ENCODE data around the gene CRYBG2.
"Not testable (repeated sequence)": the region's sequence is repeated elsewhere in the genome, so short reads cannot be mapped to it uniquely, and the experiment has no call there.

The CRYBG2 gene

DNA sequence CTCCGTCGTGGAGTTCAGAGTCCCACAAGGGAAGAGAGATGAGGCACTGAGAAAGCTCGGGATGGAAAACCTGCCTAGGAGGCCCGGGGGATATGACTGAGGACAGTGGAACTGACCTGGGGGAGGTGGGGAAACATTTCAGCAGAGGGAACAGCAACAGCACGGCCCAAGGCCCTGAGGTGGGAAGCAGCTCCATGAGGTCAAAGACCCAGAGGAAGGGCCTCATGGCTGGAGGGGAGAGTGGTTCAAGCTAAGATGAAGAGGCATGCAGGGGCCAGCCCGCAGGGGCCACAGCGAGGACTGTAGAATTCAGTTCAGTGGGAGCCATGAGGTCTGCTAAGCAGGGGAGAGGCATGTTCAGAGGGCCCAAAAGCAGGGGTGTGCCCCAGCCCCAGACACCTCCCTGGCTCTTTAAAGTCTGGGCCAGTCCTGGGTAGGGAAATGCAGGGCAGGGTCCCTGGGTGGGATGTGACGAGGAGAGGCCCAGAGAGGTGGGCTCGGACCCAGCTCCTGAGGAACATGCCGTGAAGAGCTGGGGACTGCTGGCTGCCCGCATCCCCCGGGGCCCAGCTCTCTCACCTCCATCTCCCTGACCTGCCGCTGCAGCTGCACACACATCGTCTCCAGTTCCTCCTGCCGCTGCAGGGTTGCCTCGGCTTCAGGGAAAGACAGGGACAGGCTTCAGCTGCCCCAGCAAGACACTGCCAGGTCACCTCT, 57.4 kb downstream of the CRYBG2 start:
- no peak overlapping the region for H3K4me3 ChIP-seq (ENCODE audit: low read length)
- TF ChIP-seq, protein P1, sequence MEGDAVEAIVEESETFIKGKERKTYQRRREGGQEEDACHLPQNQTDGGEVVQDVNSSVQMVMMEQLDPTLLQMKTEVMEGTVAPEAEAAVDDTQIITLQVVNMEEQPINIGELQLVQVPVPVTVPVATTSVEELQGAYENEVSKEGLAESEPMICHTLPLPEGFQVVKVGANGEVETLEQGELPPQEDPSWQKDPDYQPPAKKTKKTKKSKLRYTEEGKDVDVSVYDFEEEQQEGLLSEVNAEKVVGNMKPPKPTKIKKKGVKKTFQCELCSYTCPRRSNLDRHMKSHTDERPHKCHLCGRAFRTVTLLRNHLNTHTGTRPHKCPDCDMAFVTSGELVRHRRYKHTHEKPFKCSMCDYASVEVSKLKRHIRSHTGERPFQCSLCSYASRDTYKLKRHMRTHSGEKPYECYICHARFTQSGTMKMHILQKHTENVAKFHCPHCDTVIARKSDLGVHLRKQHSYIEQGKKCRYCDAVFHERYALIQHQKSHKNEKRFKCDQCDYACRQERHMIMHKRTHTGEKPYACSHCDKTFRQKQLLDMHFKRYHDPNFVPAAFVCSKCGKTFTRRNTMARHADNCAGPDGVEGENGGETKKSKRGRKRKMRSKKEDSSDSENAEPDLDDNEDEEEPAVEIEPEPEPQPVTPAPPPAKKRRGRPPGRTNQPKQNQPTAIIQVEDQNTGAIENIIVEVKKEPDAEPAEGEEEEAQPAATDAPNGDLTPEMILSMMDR (conservative IDR thresholded peaks at IDR 0.05; ENCODE audit: low read depth, low read length), result no peak
- DNase-seq (ENCODE audit: low read depth), result no peak

DNA sequence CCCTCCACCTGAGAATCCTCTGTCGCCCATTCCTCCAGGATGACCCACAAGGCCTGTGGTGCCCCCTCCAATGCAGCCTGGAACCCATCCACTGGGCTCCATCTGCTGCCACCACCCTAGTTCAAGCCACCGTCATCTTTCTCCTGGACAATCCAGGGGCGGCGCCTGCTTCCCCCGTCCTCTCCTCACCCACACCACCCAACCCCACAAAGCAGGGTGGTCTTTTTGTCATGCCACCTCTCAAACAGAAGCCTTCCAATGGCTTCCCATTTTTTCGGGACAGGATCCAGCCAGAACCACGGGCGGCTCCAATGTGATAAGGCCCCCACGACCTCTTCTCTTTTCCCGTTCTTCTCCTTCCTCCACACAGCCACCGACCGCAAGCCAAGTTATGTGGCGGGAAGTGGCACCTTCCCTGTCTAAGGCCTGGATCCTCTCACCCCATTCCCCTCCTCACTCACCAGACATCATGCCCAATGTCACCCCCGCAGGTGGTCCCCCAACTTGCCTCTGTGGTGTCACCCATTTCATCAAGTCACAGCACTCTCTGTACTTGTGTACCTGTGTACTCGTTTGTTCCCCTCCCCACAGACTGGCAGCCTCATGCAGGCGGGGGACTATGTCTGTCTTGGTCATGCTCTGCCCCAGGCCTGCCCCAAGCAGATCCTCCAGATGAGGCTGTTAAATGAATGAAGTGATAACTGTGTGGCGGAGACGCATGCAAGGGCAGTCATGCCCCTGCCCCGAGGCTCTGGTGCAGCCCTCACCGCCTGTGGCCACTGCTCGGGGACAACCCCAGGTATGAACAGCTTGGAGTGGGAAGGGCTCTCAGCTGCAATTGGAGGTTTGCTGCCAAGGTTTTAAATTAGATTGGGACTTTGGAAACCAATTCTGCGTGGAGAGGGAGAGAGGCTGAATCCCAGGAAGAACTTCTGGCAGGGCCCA, 58.5 kb downstream of the CRYBG2 start:
- TF ChIP-seq, protein P1 (conservative IDR thresholded peaks at IDR 0.05; ENCODE audit: low read depth, low read length), result no peak
- no peak for DNase-seq (ENCODE audit: low read depth)
- no peak overlapping the region for H3K4me3 ChIP-seq (ENCODE audit: low read length)

DNA sequence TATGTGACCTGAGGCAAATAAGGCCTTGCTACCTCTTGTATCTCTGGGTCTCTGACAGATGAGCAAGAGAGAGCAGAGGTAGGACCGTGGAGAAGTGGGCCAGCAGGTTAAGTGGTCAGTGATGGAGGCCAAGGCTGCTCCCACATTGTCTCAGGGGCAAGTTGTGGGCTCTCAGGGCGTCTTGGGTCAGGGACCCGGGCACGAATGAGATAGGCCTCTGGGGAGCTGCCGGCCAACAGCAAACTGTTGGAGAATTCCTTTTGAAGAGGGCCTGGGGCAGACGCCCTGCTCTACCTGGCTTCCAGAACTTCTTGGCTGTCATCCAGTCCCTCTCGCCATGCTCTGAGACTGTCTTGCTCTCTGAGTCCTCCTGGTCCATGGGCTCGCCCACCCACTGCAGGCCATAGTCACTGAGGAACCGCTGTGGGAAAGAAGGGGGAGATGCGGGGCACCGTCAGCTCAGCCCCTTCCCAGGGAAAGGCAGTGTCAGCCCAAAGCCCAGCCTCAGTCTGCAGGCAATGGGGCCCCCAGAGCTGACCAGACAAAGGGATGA, 59.9 kb downstream of the CRYBG2 start:
- TF ChIP-seq, protein P1 (conservative IDR thresholded peaks at IDR 0.05; ENCODE audit: low read depth, low read length), result no peak
- H3K4me3 ChIP-seq (ENCODE audit: low read length), result no peak overlapping the region
- no peak for DNase-seq (ENCODE audit: low read depth)

DNA sequence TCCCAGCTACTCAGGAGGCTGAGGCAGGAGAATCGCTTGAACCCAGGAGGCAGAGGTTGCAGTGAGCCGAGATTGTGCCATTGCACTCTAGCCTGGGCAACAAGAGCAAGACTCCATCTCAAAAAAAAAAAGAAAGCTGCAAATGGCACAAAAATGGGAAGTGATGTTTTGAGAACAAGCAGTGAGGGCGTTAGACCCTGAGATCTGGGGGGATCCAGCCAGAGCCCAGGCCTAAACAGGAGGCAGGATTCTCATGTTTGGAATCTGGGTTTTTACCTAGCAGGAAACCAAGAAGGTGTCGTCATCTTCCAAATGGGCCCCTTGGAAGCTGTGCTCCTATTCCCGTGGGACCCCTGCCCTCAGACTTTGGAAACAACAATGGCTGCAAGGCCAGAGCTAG, 61.2 kb downstream of the CRYBG2 start:
- not testable (repeated sequence) for DNase-seq (ENCODE audit: low read depth); H3K4me3 ChIP-seq (ENCODE audit: low read length)

DNA sequence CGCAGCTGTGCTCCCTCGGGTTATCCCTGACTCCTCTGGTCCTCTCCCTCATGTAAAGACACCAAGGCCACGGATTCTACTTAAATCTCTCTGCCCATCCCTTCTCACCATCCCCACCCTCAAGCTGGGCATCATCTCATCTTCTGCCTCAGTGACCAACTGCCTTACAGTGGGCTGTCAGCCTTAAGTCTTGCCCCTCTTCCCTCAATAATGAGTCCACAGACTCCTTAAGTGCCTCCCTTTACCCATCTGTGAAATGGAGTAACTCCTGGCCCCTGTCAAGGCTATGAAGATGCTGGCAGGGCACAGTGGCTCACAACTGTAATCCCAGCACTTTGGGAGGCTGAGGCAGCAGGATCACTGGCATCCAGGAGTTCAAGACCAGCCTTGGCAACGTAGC, 62.0 kb downstream of the CRYBG2 start:
- no peak overlapping the region for H3K4me3 ChIP-seq (ENCODE audit: low read length)
- TF ChIP-seq, protein P1 (conservative IDR thresholded peaks at IDR 0.05; ENCODE audit: low read depth, low read length), result no peak
- DNase-seq (ENCODE audit: low read depth), result no peak

DNA sequence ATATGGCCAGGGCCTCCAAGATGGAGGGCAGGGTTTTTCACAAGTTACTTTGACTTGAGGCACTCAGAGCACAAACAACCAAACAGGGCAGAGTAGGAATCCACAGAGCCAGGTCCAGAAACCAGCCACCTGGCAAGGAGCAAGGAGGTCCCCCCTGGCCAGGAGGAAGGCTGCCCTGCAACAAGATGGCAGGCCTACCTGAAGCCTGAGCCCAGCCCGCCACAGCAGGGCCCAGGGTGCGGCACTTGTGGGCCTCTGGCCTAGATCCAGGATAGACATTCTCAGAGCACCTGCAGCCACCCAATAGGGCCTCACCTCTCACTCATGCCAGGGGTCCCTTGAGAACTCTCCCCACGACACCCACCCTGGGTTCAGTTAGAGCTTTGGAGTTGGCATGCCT, 62.5 kb downstream of the CRYBG2 start:
- DNase-seq (ENCODE audit: low read depth), result no peak
- TF ChIP-seq, protein P1 (conservative IDR thresholded peaks at IDR 0.05; ENCODE audit: low read depth, low read length), result no peak

DNA sequence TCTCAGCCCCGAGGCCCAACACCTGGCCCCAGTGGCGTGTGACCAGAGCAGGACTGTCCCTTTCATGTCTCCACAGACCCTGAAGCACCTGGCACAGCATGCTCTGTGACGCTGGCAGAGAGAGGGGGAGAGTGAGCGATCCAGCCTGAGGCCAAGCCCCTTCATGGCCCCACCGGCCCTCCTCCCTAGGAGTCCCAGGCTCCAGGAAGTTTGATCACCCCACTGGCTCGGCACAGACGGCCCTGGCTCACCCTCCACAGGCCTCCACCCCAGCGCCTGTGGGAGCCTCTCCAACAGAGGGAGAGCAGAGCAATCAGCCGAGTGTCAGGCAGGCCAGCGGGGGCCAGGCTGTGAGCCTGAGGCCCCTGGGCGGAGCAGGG, 63.1 kb downstream of the CRYBG2 start:
- no peak for DNase-seq (ENCODE audit: low read depth)
- TF ChIP-seq, protein P1 (conservative IDR thresholded peaks at IDR 0.05; ENCODE audit: low read depth, low read length), result no peak

More for the DNA sequence above, 62.5 kb downstream of the CRYBG2 start:
- H3K4me3 ChIP-seq (ENCODE audit: low read length), result no peak overlapping the region

More for the DNA sequence above, 63.1 kb downstream of the CRYBG2 start:
- H3K4me3 ChIP-seq (ENCODE audit: low read length), result no peak overlapping the region
